Right lobe of liver (tissue), 6 donors: ENCODE measurements around the gene HYLS1. TPM values are rescaled to one million over a fixed set of nuclear protein-coding genes. Genes with fewer than 3 reads are reported as not detected.

ENCODE experiments used
- ATAC-seq, 4 donors: fragments of 200-7000 bp; cut with Tn5 transposase; one replicate each; pipeline ENCODE4 v1.9.1; 2020; ENCODE audit warnings: mild to moderate bottlenecking in 4 of 4, moderate library complexity in 4 of 4
- DNase-seq, 3 donors: peaks; one replicate each; pipeline ENCODE4 v3.0.0-alpha.2; 2020
- H3K27ac ChIP-seq, 3 donors: fragments of 200-600 bp; one replicate each; pipeline ENCODE4 v1.8.0; 2022
- H3K27me3 ChIP-seq, 2 donors: fragments of 200-600 bp; one replicate each; pipeline ENCODE4 v1.8.0; 2022
- H3K36me3 ChIP-seq, 4 donors: fragments of 200-600 bp; sonication (generic) in 1 of 4; one replicate each; pipeline versions ENCODE4 v1.5.1 to v1.8.0; 2017 to 2022; ENCODE audit warnings: control low read depth in 1 of 4
- H3K4me1 ChIP-seq, 4 donors: fragments of 200-600 bp; sonication (generic) in 1 of 4; one replicate each; pipeline versions ENCODE4 v1.5.1 to v1.8.0; 2017 to 2022; ENCODE audit warnings: control low read depth in 1 of 4
- H3K4me3 ChIP-seq, 3 donors: fragments of 200-600 bp; one replicate each; pipeline ENCODE4 v1.8.0; 2022
- H3K9me3 ChIP-seq, 4 donors: fragments of 200-600 bp; sonication (generic) in 1 of 4; one replicate each; pipeline versions ENCODE4 v1.5.1 to v1.8.0; 2017 to 2022; ENCODE audit warnings: control low read depth in 1 of 4
- CTCF ChIP-seq, 4 donors: fragments of 200-600 bp in 3 of 4; fragments of 450-650 bp in 1 of 4; IDR thresholded peaks; one replicate each; pipeline versions ENCODE4 v1.5.1 to v1.8.0; 2016 to 2022; ENCODE audit warnings: antibody characterized with exemption in 4 of 4, mild to moderate bottlenecking in 2 of 4
- POLR2A ChIP-seq: fragments of 450-650 bp; IDR thresholded peaks from one replicate; pipeline ENCODE4 v1.6.1; 2017; ENCODE audit warnings: antibody characterized with exemption, mild to moderate bottlenecking
- WGBS: methylation state at CpG from one replicate; pipeline ENCODE4 v1.1.6; 2018; ENCODE audit warnings: low coverage, low lambda C conversion rate; ENCODE audit not compliant: insufficient coverage; ENCODE audit errors: missing lambda C conversion rate; 5-methylcytosine and 5-hydroxymethylcytosine counted together
- intact Hi-C, 2 donors: fragments of 100-400 bp; cut with DNase I; formaldehyde crosslinking; loops; one replicate each; pipeline versions ENCODE4 v1.11.2 to v1.14.1; 2022
- total RNA-seq, 6 experiments: library from RNA; depleted of rRNA in 2 of 6; stranded (reverse); fragments of >200 nt in 2 of 6; fragmentation: NEBNext Ultra II Directional in 3 of 6; extraction: Animal tissue kit (Norgen Biotek cat#: 25700) in 3 of 6; gene quantifications; one replicate each; pipeline versions ENCODE4 v1.1.0 to v1.2.4, GENCODE V29; 2016 to 2023
- donor health status: DM: no; HTN: yes; CAD: no.
- donor health status: DM: no; HTN: no; CAD: no.
- donor health status: DM: no; HTN: no; CAD: no.
- donor health status: DM: no; HTN: yes; CAD: no.
- donor health status: DM: no; HTN: yes; CAD: no.

HYLS1 gene
- total RNA-seq, 6 experiments from 2014 or later = 1.7 to 3.5 (median 3.2) TPM

- ATAC-seq = no peak
- TF ChIP-seq POLR2A (no peak), CTCF (IDR thresholded peaks at IDR 0.05) (no peak)
- intact Hi-C loops = no loop called here
Measured at GRCh38 chr11:125869521-125869920, 17.9 kb upstream of the HYLS1 start.

GRCh38 chr11:125871391-125872137, 15.9 kb upstream of the HYLS1 start:
- Histone ChIP-seq H3K4me1 (no peaks in the 10 kb centered on the region), H3K27ac (no peak overlapping the region), H3K36me3 (no peaks in the 10 kb centered on the region), H3K27me3 (no peaks in the 10 kb centered on the region), H3K9me3 (no peaks in the 10 kb centered on the region), H3K4me3 (no peak overlapping the region)
- WGBS = 79% methylated on average over 10 of the region's 10 CpGs
- no peak for DNase-seq
- peak; percentile 23 to 62 (median 47) for ATAC-seq
- intact Hi-C loops = no loop called here
- TF ChIP-seq POLR2A = no peak
- peak; percentile 12 to 37 (median 34) for TF ChIP-seq CTCF (IDR thresholded peaks at IDR 0.05)

More at GRCh38 chr11:125869521-125869920, 17.9 kb upstream of the HYLS1 start:
- Histone ChIP-seq H3K36me3 (no peaks in the 10 kb centered on the region), H3K4me3 (no peak overlapping the region), H3K27ac (no peak overlapping the region), H3K27me3 (no peaks in the 10 kb centered on the region), H3K4me1 (no peaks in the 10 kb centered on the region), H3K9me3 (no peaks in the 10 kb centered on the region)
- DNase-seq = no peak
- 74% methylated on average over 2 of the region's 2 CpGs for WGBS

- Histone ChIP-seq H3K4me1 (no peaks in the 10 kb centered on the region), H3K4me3 (no peak overlapping the region), H3K36me3 (no peaks in the 10 kb centered on the region), H3K9me3 (no peaks in the 10 kb centered on the region), H3K27ac (no peak overlapping the region), H3K27me3 (no peaks in the 10 kb centered on the region)
- no peak for TF ChIP-seq POLR2A
- no peak for TF ChIP-seq CTCF (IDR thresholded peaks at IDR 0.05)
- intact Hi-C loops = no loop called here
- DNase-seq (no peak), ATAC-seq (no peak)
Measured at GRCh38 chr11:125872138-125872491, 15.4 kb upstream of the HYLS1 start.

GRCh38 chr11:125873881-125874555, 13.4 kb upstream of the HYLS1 start:
- Histone ChIP-seq H3K36me3 (no peaks in the 10 kb centered on the region), H3K9me3 (no peaks in the 10 kb centered on the region), H3K4me1 (no peaks in the 10 kb centered on the region), H3K27me3 (no peaks in the 10 kb centered on the region), H3K4me3 (no peak overlapping the region), H3K27ac (no peak overlapping the region)
- WGBS = 74% methylated on average over 9 of the region's 20 CpGs
- intact Hi-C loops = no loop called here
- ATAC-seq = peak in 3 of 4 donors; percentile 14 to 52 (median 40)
- TF ChIP-seq CTCF (IDR thresholded peaks at IDR 0.05) = no peak
- no peak for TF ChIP-seq POLR2A
- DNase-seq = no peak
